ENCODE measurements around the gene ANTXR2.

The ANTXR2 gene

DNA sequence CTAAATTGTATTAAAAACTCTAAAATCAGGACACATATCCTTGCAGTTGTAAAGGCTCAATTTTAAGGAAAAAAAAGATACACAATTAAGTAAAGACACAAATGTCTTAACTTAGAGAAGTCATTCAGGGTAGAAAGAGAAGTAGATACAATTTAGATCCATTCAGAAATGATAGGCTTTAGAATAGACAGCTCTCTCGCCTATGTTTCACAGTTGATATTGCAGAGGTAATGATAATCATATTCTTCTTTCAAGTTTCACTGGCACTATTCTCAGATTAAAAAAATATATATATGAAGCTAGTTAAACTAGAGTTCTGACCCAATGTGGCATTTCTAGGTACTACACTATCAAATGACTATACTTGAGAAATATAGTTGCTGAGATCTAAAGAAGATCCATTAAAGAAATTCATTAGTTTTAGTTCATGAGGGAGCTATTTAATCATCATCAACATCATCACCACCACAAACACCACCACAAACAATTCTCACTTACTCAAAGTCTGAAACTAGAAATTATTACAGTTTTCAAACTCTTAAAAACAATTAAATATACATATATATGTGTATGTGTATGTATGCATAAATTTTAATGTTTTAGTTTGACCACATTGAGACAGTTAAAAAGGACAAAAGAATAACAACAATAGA, 93.1 kb downstream of the ANTXR2 start:
- Histone ChIP-seq H3K9me3 (ENCODE audit: insufficient read depth, low read depth, low read length) (no peaks in the 10 kb centered on the region), H3K23ac (ENCODE audit: low read length) (no peak overlapping the region), H4K91ac (ENCODE audit: low read depth, low read length) (no peak overlapping the region), H3K4me1 (ENCODE audit: control insufficient read depth in 1 of 2, insufficient read depth in 2 of 2, low read length in 2 of 2) (no peaks in the 10 kb centered on the region), H3K4me2 (ENCODE audit: low read length) (no peak overlapping the region), H4K12ac (ENCODE audit: low read depth, low read length) (no peak overlapping the region), H3K4ac (ENCODE audit: low read depth, low read length) (no peak overlapping the region), H3K4me3 (ENCODE audit: low read depth, low read length) (no peak overlapping the region), H3K79me2 (ENCODE audit: control insufficient read depth, insufficient read depth, low read length, poor library complexity) (no peaks in the 10 kb centered on the region), H3K27ac (ENCODE audit: low read depth, low read length) (no peak overlapping the region), H2BK12ac (ENCODE audit: low read length) (no peak overlapping the region), H3K14ac (ENCODE audit: low read length) (no peak overlapping the region), H2BK5ac (ENCODE audit: low read depth, low read length, poor library complexity) (no peak overlapping the region), H3K9ac (ENCODE audit: low read length) (no peak overlapping the region), H2AK5ac (ENCODE audit: low read length) (no peak overlapping the region), H2BK120ac (ENCODE audit: insufficient read depth, low read length, poor library complexity) (no peak overlapping the region), H2AFZ (ENCODE audit: insufficient read depth, low read length, poor library complexity) (no peak overlapping the region), H3K27me3 (ENCODE audit: insufficient read depth, low read length) (no peaks in the 10 kb centered on the region), H4K8ac (ENCODE audit: low read depth, low read length) (no peak overlapping the region), H3K18ac (ENCODE audit: low read length) (no peak overlapping the region), H3K79me1 (ENCODE audit: low read length) (no peaks in the 10 kb centered on the region), H3K36me3 (ENCODE audit: control insufficient read depth in 1 of 2, insufficient read depth in 2 of 2, low read length in 2 of 2) (peaks cover 0 to 3% of the 10 kb centered on the region in 2 experiments)
- no CpG with 5 or more reads among the region's 1 CpG for WGBS (ENCODE audit: extremely low coverage, insufficient coverage, insufficient read length)
- DNase-seq = no peak

DNA sequence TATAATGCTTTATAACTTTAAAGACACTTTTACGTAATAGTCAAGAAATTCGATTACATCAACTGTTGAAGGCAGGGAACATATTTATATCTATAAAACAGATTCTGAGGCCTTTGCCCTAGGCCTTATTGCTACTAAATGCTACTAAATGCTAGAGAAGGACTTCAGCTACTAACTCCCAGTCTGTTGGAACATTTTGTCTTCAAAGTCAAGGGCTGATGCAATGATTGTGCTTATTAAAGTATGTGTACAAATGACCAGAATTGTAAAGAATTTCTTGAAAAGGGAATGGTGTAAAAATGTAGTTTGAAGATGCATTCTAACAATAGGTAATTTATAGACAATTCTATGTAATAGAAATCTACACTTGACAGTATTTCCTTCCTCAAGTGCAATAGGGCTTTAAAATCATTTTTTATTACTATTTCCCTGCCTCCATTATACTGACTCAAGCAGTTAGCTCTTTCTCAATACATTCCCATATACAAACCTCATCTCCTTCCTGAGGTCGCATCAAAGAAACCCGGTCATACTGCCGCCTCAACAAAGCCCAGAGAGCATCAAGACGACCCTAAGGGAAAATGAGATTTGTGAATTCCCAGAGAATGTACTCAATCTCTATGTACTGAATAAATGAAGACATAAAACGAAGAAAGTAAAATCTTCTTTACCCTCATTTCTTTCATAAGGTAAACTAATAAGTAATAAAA, 95.7 kb downstream of the ANTXR2 start:
- no CpG with 5 or more reads among the region's 7 CpGs for WGBS (ENCODE audit: extremely low coverage, insufficient coverage, insufficient read length)
- no peak overlapping the region for H3K27ac ChIP-seq (ENCODE audit: low read depth, low read length)
- H3K23ac ChIP-seq (ENCODE audit: low read length) = no peak overlapping the region
- no peak overlapping the region for H2BK120ac ChIP-seq (ENCODE audit: insufficient read depth, low read length, poor library complexity)
- no peak overlapping the region for H2BK12ac ChIP-seq (ENCODE audit: low read length)
- no peak overlapping the region for H4K91ac ChIP-seq (ENCODE audit: low read depth, low read length)
- H3K18ac ChIP-seq (ENCODE audit: low read length) = no peak overlapping the region
- no peak overlapping the region for H3K14ac ChIP-seq (ENCODE audit: low read length)
- H2BK5ac ChIP-seq (ENCODE audit: low read depth, low read length, poor library complexity) = no peak overlapping the region
- H3K27me3 ChIP-seq (ENCODE audit: insufficient read depth, low read length) = no peaks in the 10 kb centered on the region
- no peak overlapping the region for H3K4me2 ChIP-seq (ENCODE audit: low read length)
- H3K36me3 ChIP-seq (ENCODE audit: control insufficient read depth in 1 of 2, insufficient read depth in 2 of 2, low read length in 2 of 2) = peaks cover 0 to 3% of the 10 kb centered on the region in 2 experiments
- H2AFZ ChIP-seq (ENCODE audit: insufficient read depth, low read length, poor library complexity) = no peak overlapping the region
- no peak overlapping the region for H4K12ac ChIP-seq (ENCODE audit: low read depth, low read length)
- H3K4me1 ChIP-seq (ENCODE audit: control insufficient read depth in 1 of 2, insufficient read depth in 2 of 2, low read length in 2 of 2) = no peaks in the 10 kb centered on the region
- no peak overlapping the region for H3K4me3 ChIP-seq (ENCODE audit: low read depth, low read length)
- no peak overlapping the region for H3K9ac ChIP-seq (ENCODE audit: low read length)
- no peak overlapping the region for H3K4ac ChIP-seq (ENCODE audit: low read depth, low read length)
- H3K9me3 ChIP-seq (ENCODE audit: insufficient read depth, low read depth, low read length) = no peaks in the 10 kb centered on the region
- no peaks in the 10 kb centered on the region for H3K79me2 ChIP-seq (ENCODE audit: control insufficient read depth, insufficient read depth, low read length, poor library complexity)
- H3K79me1 ChIP-seq (ENCODE audit: low read length) = no peaks in the 10 kb centered on the region
- DNase-seq = no peak
- no peak overlapping the region for H2AK5ac ChIP-seq (ENCODE audit: low read length)
- H4K8ac ChIP-seq (ENCODE audit: low read depth, low read length) = no peak overlapping the region

DNA sequence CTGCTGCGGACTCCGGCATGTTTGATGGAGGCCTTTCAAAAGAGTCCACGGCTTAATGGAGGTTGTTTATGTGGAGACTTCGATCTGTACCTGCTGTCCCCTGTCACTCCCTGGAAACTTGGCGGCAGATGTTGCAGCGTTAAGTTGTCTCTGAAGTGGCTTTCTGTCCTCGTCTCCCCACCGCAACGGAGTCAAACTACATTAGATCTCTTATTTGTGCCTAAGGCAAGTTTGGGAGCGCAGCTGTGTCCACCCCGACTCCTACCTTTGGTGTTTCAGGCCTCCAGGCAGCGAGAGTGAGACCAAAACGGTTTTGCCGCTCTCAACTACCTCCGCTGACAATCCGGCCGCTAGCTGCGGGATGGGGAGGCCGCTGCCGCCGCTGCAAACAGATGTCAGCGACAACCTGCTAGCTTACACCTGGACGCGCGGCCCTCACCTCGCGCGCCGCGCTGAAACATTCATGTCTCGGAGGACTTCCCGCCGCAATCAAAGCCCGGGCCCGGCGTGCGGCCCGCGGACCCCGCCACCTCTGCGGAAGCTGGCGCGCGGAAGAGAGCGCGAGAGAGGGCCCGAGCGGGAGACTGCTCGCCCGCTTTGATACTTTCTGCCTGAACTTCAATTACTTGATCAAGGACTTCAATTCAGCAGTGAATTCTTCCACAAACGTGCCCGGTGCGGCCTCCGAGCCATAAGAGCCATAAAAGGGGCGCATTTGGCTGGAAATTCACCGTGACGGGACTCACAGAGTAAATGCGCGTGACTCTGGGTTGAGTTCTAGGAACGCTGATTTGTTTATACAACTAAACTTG, 108.4 kb downstream of the ANTXR2 start:
- H3K4me3 ChIP-seq (ENCODE audit: low read depth, low read length) = peak overlapping the region; percentile 62
- no peak overlapping the region for H3K27ac ChIP-seq (ENCODE audit: low read depth, low read length)
- H3K4ac ChIP-seq (ENCODE audit: low read depth, low read length) = no peak overlapping the region
- no peak overlapping the region for H2AFZ ChIP-seq (ENCODE audit: insufficient read depth, low read length, poor library complexity)
- peak overlapping the region; percentile 84 for H3K4me2 ChIP-seq (ENCODE audit: low read length)
- peak overlapping the region; percentile 57 for H3K9ac ChIP-seq (ENCODE audit: low read length)
- no peak overlapping the region for H4K8ac ChIP-seq (ENCODE audit: low read depth, low read length)
- H3K4me1 ChIP-seq (ENCODE audit: control insufficient read depth in 1 of 2, insufficient read depth in 2 of 2, low read length in 2 of 2) = no peaks in the 10 kb centered on the region
- no peak overlapping the region for H2BK12ac ChIP-seq (ENCODE audit: low read length)
- no peak overlapping the region for H3K23ac ChIP-seq (ENCODE audit: low read length)
- no peak overlapping the region for H3K18ac ChIP-seq (ENCODE audit: low read length)
- H2BK5ac ChIP-seq (ENCODE audit: low read depth, low read length, poor library complexity) = no peak overlapping the region
- DNase-seq = peak; percentile 27 to 35
- H3K79me1 ChIP-seq (ENCODE audit: low read length) = no peaks in the 10 kb centered on the region
- WGBS (ENCODE audit: extremely low coverage, insufficient coverage, insufficient read length) = no CpG with 5 or more reads among the region's 60 CpGs
- no peak overlapping the region for H4K12ac ChIP-seq (ENCODE audit: low read depth, low read length)
- H3K9me3 ChIP-seq (ENCODE audit: insufficient read depth, low read depth, low read length) = no peaks in the 10 kb centered on the region
- H3K79me2 ChIP-seq (ENCODE audit: control insufficient read depth, insufficient read depth, low read length, poor library complexity) = no peaks in the 10 kb centered on the region
- no peaks in the 10 kb centered on the region for H3K36me3 ChIP-seq (ENCODE audit: control insufficient read depth in 1 of 2, insufficient read depth in 2 of 2, low read length in 2 of 2)
- no peak overlapping the region for H4K91ac ChIP-seq (ENCODE audit: low read depth, low read length)
- no peak overlapping the region for H2AK5ac ChIP-seq (ENCODE audit: low read length)
- no peak overlapping the region for H3K14ac ChIP-seq (ENCODE audit: low read length)
- no peaks in the 10 kb centered on the region for H3K27me3 ChIP-seq (ENCODE audit: insufficient read depth, low read length)
- H2BK120ac ChIP-seq (ENCODE audit: insufficient read depth, low read length, poor library complexity) = no peak overlapping the region

DNA sequence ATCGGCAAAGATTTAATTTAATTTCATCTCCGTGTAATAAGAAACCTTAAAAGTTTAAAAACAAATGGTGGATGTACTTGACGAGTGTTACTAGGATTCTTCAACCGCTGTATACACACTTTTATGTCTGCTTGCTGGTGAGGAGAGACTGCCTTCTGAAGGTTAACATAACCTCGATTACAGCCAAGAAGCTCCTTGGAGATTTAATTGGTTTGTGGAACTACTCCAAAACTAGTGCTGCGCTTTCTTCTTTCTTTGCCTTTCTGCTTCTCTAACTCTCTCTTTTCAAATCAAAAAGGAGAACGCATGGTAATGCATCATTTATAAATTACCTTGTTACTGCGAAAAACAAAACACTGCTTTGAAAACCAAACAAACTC, 109.0 kb downstream of the ANTXR2 start:
- H3K14ac ChIP-seq (ENCODE audit: low read length) = no peak overlapping the region
- no peak overlapping the region for H3K18ac ChIP-seq (ENCODE audit: low read length)
- DNase-seq = no peak
- WGBS (ENCODE audit: extremely low coverage, insufficient coverage, insufficient read length) = no CpG with 5 or more reads among the region's 8 CpGs
- H2AK5ac ChIP-seq (ENCODE audit: low read length) = no peak overlapping the region
- H3K36me3 ChIP-seq (ENCODE audit: control insufficient read depth in 1 of 2, insufficient read depth in 2 of 2, low read length in 2 of 2) = no peaks in the 10 kb centered on the region
- H3K4ac ChIP-seq (ENCODE audit: low read depth, low read length) = no peak overlapping the region
- H2BK5ac ChIP-seq (ENCODE audit: low read depth, low read length, poor library complexity) = no peak overlapping the region
- no peak overlapping the region for H3K4me3 ChIP-seq (ENCODE audit: low read depth, low read length)
- H3K23ac ChIP-seq (ENCODE audit: low read length) = no peak overlapping the region
- no peaks in the 10 kb centered on the region for H3K27me3 ChIP-seq (ENCODE audit: insufficient read depth, low read length)
- no peaks in the 10 kb centered on the region for H3K79me2 ChIP-seq (ENCODE audit: control insufficient read depth, insufficient read depth, low read length, poor library complexity)
- no peak overlapping the region for H2BK12ac ChIP-seq (ENCODE audit: low read length)
- H3K27ac ChIP-seq (ENCODE audit: low read depth, low read length) = no peak overlapping the region
- no peak overlapping the region for H4K12ac ChIP-seq (ENCODE audit: low read depth, low read length)
- peak overlapping the region; percentile 84 for H3K4me2 ChIP-seq (ENCODE audit: low read length)
- no peak overlapping the region for H2AFZ ChIP-seq (ENCODE audit: insufficient read depth, low read length, poor library complexity)
- no peak overlapping the region for H3K9ac ChIP-seq (ENCODE audit: low read length)
- H2BK120ac ChIP-seq (ENCODE audit: insufficient read depth, low read length, poor library complexity) = no peak overlapping the region
- no peaks in the 10 kb centered on the region for H3K4me1 ChIP-seq (ENCODE audit: control insufficient read depth in 1 of 2, insufficient read depth in 2 of 2, low read length in 2 of 2)
- H3K9me3 ChIP-seq (ENCODE audit: insufficient read depth, low read depth, low read length) = no peaks in the 10 kb centered on the region
- no peak overlapping the region for H4K91ac ChIP-seq (ENCODE audit: low read depth, low read length)
- H3K79me1 ChIP-seq (ENCODE audit: low read length) = no peaks in the 10 kb centered on the region
- H4K8ac ChIP-seq (ENCODE audit: low read depth, low read length) = no peak overlapping the region
